ENCODE results near the gene ZFYVE16.
"Not testable (repeated sequence)": the region's sequence is repeated elsewhere in the genome, so short reads cannot be mapped to it uniquely, and the experiment has no call there.

- TF ChIP-seq CTCF, POLR2A (IDR thresholded peaks at IDR 0.05): not testable (repeated sequence)
Measured at GRCh38 chr5:80400368-80400767, 7.5 kb upstream of the ZFYVE16 start.

All from Peyer's patch (tissue), 4 donors.